ENCODE results near the gene RAP1GAP2.

Gene RAP1GAP2

DNA sequence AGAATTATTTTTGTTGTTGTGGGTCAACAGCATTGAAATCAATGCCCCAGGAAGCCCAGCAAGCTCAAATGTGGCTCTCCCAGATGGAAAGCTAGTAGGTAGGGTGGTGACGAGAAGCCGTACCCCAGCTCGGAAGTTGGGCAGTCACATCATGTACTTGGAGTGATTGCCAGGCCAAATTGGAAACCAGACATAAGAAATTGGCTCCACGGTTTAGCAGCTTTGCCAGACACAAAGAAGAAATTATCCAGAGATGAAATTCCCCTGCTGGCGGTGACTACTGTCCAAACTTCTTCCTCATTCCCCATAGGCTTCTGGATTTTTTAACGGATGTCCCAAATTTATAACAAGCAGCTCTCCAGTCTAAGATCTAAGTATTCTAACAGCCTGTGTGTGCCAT is 171.3 kb downstream of the RAP1GAP2 start:
- DNase-seq (ENCODE audit: low read depth) = no peak
- TF ChIP-seq, protein P1, sequence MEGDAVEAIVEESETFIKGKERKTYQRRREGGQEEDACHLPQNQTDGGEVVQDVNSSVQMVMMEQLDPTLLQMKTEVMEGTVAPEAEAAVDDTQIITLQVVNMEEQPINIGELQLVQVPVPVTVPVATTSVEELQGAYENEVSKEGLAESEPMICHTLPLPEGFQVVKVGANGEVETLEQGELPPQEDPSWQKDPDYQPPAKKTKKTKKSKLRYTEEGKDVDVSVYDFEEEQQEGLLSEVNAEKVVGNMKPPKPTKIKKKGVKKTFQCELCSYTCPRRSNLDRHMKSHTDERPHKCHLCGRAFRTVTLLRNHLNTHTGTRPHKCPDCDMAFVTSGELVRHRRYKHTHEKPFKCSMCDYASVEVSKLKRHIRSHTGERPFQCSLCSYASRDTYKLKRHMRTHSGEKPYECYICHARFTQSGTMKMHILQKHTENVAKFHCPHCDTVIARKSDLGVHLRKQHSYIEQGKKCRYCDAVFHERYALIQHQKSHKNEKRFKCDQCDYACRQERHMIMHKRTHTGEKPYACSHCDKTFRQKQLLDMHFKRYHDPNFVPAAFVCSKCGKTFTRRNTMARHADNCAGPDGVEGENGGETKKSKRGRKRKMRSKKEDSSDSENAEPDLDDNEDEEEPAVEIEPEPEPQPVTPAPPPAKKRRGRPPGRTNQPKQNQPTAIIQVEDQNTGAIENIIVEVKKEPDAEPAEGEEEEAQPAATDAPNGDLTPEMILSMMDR (IDR thresholded peaks at IDR 0.05; ENCODE audit: control insufficient read depth, insufficient read depth, low read depth, low read length, missing control alignments) = no peak
- H3K4me3 ChIP-seq (ENCODE audit: control insufficient read depth, low read depth, low read length) = no peak overlapping the region

DNA sequence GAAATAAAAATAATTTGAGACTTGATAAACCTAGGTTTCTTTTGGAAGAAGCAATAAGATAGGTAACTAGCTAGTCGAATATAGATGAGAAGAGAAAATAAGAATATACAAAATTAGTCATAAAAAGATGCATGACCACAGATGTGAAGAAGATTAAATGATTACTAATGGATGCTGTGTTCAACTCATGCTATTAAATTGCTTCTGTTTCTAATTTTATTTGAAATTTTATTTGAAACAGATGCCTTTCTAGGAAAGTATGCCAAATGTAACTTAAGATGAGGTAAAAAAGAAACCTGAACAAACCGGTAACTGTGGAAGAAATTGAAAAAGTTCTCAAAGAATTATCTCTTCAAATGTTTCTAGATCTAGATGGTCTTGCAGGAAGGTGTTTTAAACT is 175.6 kb downstream of the RAP1GAP2 start:
- H3K4me3 ChIP-seq (ENCODE audit: control insufficient read depth, low read depth, low read length) = no peak overlapping the region
- DNase-seq (ENCODE audit: low read depth) = no peak
- TF ChIP-seq, protein P1 (IDR thresholded peaks at IDR 0.05; ENCODE audit: control insufficient read depth, insufficient read depth, low read depth, low read length, missing control alignments) = no peak

DNA sequence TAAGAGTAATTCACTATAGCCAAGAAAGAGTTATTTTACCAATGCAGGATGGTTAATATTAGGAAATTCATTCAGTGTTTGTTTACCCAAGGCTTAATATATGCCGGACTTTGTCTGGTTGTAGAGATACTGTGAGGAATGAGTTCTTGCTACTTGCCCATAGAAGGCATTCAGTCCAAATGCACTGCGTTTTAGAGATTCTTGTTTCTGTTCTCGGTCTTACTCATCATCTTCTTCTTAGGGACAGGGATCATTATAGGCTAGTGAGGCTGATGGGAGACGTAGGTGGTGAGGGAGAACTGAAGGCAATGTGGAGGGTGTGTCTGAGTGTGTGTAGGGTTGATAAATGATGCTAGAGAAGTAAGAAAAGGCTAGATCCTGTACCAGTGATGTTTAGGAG is 176.5 kb downstream of the RAP1GAP2 start:
- TF ChIP-seq, protein P1 (IDR thresholded peaks at IDR 0.05; ENCODE audit: control insufficient read depth, insufficient read depth, low read depth, low read length, missing control alignments) = no peak
- H3K4me3 ChIP-seq (ENCODE audit: control insufficient read depth, low read depth, low read length) = no peak overlapping the region
- no peak for DNase-seq (ENCODE audit: low read depth)

DNA sequence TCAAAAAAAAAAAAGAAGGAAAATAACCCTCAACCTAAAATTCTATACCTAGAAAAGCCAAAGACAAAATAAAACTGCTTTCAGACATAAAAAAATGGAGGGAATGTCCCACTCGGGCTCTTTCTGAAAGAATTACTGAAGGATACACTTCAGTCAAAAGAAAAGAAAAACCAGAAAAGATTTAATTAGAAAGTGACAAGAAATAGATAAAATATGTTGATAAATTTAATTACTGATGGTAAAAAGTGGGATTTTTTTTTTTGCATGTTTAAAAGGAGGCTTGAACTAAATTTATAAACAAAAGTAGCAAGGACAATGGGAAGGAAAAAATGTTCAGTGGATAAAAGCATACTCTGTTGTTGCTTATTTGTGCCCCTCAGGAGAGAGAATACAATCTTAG is 178.1 kb downstream of the RAP1GAP2 start:
- no peak overlapping the region for H3K4me3 ChIP-seq (ENCODE audit: control insufficient read depth, low read depth, low read length)
- no peak for DNase-seq (ENCODE audit: low read depth)
- TF ChIP-seq, protein P1 (IDR thresholded peaks at IDR 0.05; ENCODE audit: control insufficient read depth, insufficient read depth, low read depth, low read length, missing control alignments) = no peak

DNA sequence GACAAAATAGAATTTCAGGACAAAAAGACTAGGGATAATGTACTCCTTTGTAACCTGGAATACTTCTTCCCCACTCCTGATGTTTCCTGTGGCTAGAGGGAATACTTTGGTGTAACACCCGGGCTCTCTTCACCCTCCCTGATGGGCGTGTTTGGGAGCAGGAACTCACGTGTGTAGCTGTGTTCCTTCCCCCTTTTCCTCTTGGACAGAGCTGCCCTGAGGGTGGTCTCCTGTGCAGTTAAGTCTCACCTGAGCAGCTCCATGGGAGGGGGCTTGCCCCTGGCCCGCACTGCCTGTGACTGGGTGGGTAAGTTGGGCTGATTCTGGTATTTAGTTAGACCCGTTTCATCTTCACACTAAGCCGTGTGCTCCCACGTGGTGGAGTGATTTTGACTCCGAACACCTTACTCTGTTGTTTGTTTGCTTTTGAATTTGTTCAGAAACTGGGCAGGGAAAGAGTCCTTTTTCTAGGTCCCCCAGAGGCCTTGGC is 179.3 kb downstream of the RAP1GAP2 start:
- TF ChIP-seq, protein P1 (IDR thresholded peaks at IDR 0.05; ENCODE audit: control insufficient read depth, insufficient read depth, low read depth, low read length, missing control alignments) = no peak
- no peak overlapping the region; the same call in 1 of the 2 replicates for H3K4me3 ChIP-seq (ENCODE audit: control insufficient read depth, low read depth, low read length)
- DNase-seq (ENCODE audit: low read depth) = no peak

DNA sequence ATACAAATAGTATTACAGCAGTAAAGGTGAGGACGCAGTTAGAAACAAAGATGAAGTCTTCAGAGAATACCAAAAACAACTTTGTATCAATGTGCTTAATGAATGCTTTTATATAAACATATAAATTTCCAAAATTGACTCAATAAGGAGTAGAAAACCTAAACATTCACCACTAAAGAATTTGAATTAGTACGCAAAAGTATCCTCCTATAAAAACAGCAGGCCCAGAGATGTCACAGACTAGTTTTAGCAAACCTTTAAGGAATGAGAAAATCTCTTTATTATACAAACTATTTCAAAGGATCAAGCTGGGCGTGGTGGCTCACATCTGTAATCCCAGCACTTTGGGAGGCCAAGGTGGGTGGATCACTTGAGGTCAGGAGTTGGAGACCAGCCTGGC is 180.9 kb downstream of the RAP1GAP2 start:
- no peak overlapping the region for H3K4me3 ChIP-seq (ENCODE audit: control insufficient read depth, low read depth, low read length)
- TF ChIP-seq, protein P1 (IDR thresholded peaks at IDR 0.05; ENCODE audit: control insufficient read depth, insufficient read depth, low read depth, low read length, missing control alignments) = no peak
- DNase-seq (ENCODE audit: low read depth) = no peak

DNA sequence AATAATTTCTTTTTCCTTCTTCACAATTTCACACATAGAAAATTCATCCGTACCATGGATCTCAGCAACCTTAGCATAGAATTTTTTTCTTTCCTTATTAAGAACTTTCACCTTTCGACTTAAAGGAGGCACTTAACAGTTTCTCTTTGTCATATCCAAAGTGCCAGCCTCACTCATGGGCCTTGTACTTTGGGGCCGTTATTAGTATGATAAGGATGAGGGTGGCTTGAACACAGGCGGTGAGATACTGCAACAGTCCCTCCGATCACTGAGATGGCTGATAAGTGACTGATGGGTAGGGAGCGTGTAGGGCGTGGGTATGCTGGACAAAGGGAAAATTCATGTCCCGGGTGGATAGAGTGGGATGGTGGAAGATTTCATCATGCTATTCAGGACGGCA is 181.9 kb downstream of the RAP1GAP2 start:
- no peak for DNase-seq (ENCODE audit: low read depth)
- TF ChIP-seq, protein P1 (IDR thresholded peaks at IDR 0.05; ENCODE audit: control insufficient read depth, insufficient read depth, low read depth, low read length, missing control alignments) = no peak
- H3K4me3 ChIP-seq (ENCODE audit: control insufficient read depth, low read depth, low read length) = no peak overlapping the region
